Dendritic cell treated with granulocyte-macrophage colony-stimulating factor and Interleukin-4, amounts not matched to agents 40 ng/mL and 50 ng/mL, for 4 days (primary cell): ENCODE data around the gene CLMN.
A peak's percentile ranks its signal among the peaks of the same experiment; 100 is the strongest.

Source experiments
- H3K27ac Mint-ChIP-seq: one replicate; pipeline ENCODE4 v1.8.0; 2022; ENCODE audit warnings: mild to moderate bottlenecking, mixed read lengths
- H3K27me3 Mint-ChIP-seq: one replicate; pipeline ENCODE4 v1.8.0; 2022; ENCODE audit warnings: mild to moderate bottlenecking, mixed read lengths
- H3K36me3 Mint-ChIP-seq: one replicate; pipeline ENCODE4 v1.8.0; 2022; ENCODE audit warnings: low read depth, mixed read lengths
- H3K4me1 Mint-ChIP-seq: one replicate; pipeline ENCODE4 v1.8.0; 2022; ENCODE audit warnings: low read depth, mixed read lengths
- H3K4me3 Mint-ChIP-seq: one replicate; pipeline ENCODE4 v1.8.0; 2022; ENCODE audit warnings: mild to moderate bottlenecking, moderate library complexity, mixed read lengths
- H3K9me3 Mint-ChIP-seq: one replicate; pipeline ENCODE4 v1.8.0; 2022; ENCODE audit warnings: mixed read lengths
- intact Hi-C: fragments of 100-400 bp; cut with micrococcal nuclease; formaldehyde crosslinking; loops from one replicate; pipeline ENCODE4 v1.15.0; 2022

CLMN gene

GRCh38 chr14:95272057-95272456 lies 47.7 kb downstream of the CLMN start:
- Mint-ChIP-seq H3K36me3 (no peaks in the 10 kb centered on the region), H3K4me1 (peaks cover 10% of the 10 kb centered on the region), H3K4me3 (no peak overlapping the region), H3K27ac (no peak overlapping the region), H3K9me3 (no peaks in the 10 kb centered on the region), H3K27me3 (no peaks in the 10 kb centered on the region)
- intact Hi-C loops = no loop called here

GRCh38 chr14:95270203-95270602 lies 49.5 kb downstream of the CLMN start:
- H3K27ac Mint-ChIP-seq = no peak overlapping the region
- H3K4me3 Mint-ChIP-seq = no peak overlapping the region
- H3K9me3 Mint-ChIP-seq = no peaks in the 10 kb centered on the region
- no peaks in the 10 kb centered on the region for H3K36me3 Mint-ChIP-seq
- H3K4me1 Mint-ChIP-seq = peaks cover 25% of the 10 kb centered on the region
- intact Hi-C loops = no loop called here
- H3K27me3 Mint-ChIP-seq = no peaks in the 10 kb centered on the region

- no peaks in the 10 kb centered on the region for H3K9me3 Mint-ChIP-seq
- no peaks in the 10 kb centered on the region for H3K27me3 Mint-ChIP-seq
- H3K4me3 Mint-ChIP-seq = no peak overlapping the region
- H3K4me1 Mint-ChIP-seq = peaks cover 30% of the 10 kb centered on the region
- no peaks in the 10 kb centered on the region for H3K36me3 Mint-ChIP-seq
- no peak overlapping the region for H3K27ac Mint-ChIP-seq
- intact Hi-C loops = no loop called here
Observed at GRCh38 chr14:95269493-95269892, 50.2 kb downstream of the CLMN start.

GRCh38 chr14:95268350-95268749 lies 51.4 kb downstream of the CLMN start:
- peaks cover 30% of the 10 kb centered on the region for H3K4me1 Mint-ChIP-seq
- no peak overlapping the region for H3K4me3 Mint-ChIP-seq
- no peaks in the 10 kb centered on the region for H3K27me3 Mint-ChIP-seq
- H3K27ac Mint-ChIP-seq = no peak overlapping the region
- H3K36me3 Mint-ChIP-seq = no peaks in the 10 kb centered on the region
- intact Hi-C loops = no loop called here
- no peaks in the 10 kb centered on the region for H3K9me3 Mint-ChIP-seq

GRCh38 chr14:95267306-95267705 lies 52.4 kb downstream of the CLMN start:
- Mint-ChIP-seq H3K4me3 (no peak overlapping the region), H3K9me3 (no peaks in the 10 kb centered on the region), H3K4me1 (peaks cover 35% of the 10 kb centered on the region), H3K27me3 (no peaks in the 10 kb centered on the region), H3K27ac (no peak overlapping the region), H3K36me3 (no peaks in the 10 kb centered on the region)
- intact Hi-C loops = no loop called here

GRCh38 chr14:95265106-95266094 lies 54.3 kb downstream of the CLMN start:
- intact Hi-C loops = no loop called here
- Mint-ChIP-seq H3K27ac (peak overlapping the region; percentile 68), H3K9me3 (no peaks in the 10 kb centered on the region), H3K27me3 (no peaks in the 10 kb centered on the region), H3K4me3 (no peak overlapping the region), H3K36me3 (no peaks in the 10 kb centered on the region), H3K4me1 (peaks cover 35% of the 10 kb centered on the region)

- Mint-ChIP-seq H3K4me3 (no peak overlapping the region), H3K27me3 (no peaks in the 10 kb centered on the region)
- intact Hi-C loops = no loop called here
Observed at GRCh38 chr14:95264271-95264973, 55.3 kb downstream of the CLMN start.

GRCh38 chr14:95263527-95264231 lies 56.0 kb downstream of the CLMN start:
- Mint-ChIP-seq H3K27me3 (no peaks in the 10 kb centered on the region), H3K4me3 (no peak overlapping the region), H3K36me3 (no peaks in the 10 kb centered on the region), H3K27ac (no peak overlapping the region), H3K4me1 (peaks cover 35% of the 10 kb centered on the region), H3K9me3 (no peaks in the 10 kb centered on the region)
- intact Hi-C loops = no loop called here

More at GRCh38 chr14:95264271-95264973, 55.3 kb downstream of the CLMN start:
- peaks cover 35% of the 10 kb centered on the region for H3K4me1 Mint-ChIP-seq
- H3K27ac Mint-ChIP-seq = no peak overlapping the region
- no peaks in the 10 kb centered on the region for H3K9me3 Mint-ChIP-seq
- H3K36me3 Mint-ChIP-seq = no peaks in the 10 kb centered on the region

GRCh38 chr14:95262511-95262891 lies 57.2 kb downstream of the CLMN start:
- intact Hi-C loops = no loop called here
- peaks cover 29% of the 10 kb centered on the region for H3K4me1 Mint-ChIP-seq
- H3K4me3 Mint-ChIP-seq = no peak overlapping the region
- no peak overlapping the region for H3K27ac Mint-ChIP-seq
- no peaks in the 10 kb centered on the region for H3K9me3 Mint-ChIP-seq
- no peaks in the 10 kb centered on the region for H3K36me3 Mint-ChIP-seq
- H3K27me3 Mint-ChIP-seq = no peaks in the 10 kb centered on the region

- intact Hi-C loops = no loop called here
- Mint-ChIP-seq H3K9me3 (no peaks in the 10 kb centered on the region), H3K27ac (no peak overlapping the region), H3K27me3 (no peaks in the 10 kb centered on the region), H3K4me1 (peaks cover 23% of the 10 kb centered on the region), H3K36me3 (no peaks in the 10 kb centered on the region), H3K4me3 (no peak overlapping the region)
Observed at GRCh38 chr14:95261616-95262510, 57.8 kb downstream of the CLMN start.

GRCh38 chr14:95260537-95261361 lies 59.0 kb downstream of the CLMN start:
- no peaks in the 10 kb centered on the region for H3K9me3 Mint-ChIP-seq
- no peaks in the 10 kb centered on the region for H3K27me3 Mint-ChIP-seq
- no peak overlapping the region for H3K4me3 Mint-ChIP-seq
- intact Hi-C loops = no loop called here
- peaks cover 26% of the 10 kb centered on the region for H3K4me1 Mint-ChIP-seq
- H3K27ac Mint-ChIP-seq = no peak overlapping the region
- no peaks in the 10 kb centered on the region for H3K36me3 Mint-ChIP-seq

GRCh38 chr14:95258754-95259593 lies 60.7 kb downstream of the CLMN start:
- H3K36me3 Mint-ChIP-seq = no peaks in the 10 kb centered on the region
- H3K9me3 Mint-ChIP-seq = no peaks in the 10 kb centered on the region
- intact Hi-C loops = loop anchor here (5.0 kb wide), 1 partner anchor 58 kb away; the partner anchor contains the start of gene CLMN
- no peak overlapping the region for H3K4me3 Mint-ChIP-seq
- H3K4me1 Mint-ChIP-seq = peaks cover 20% of the 10 kb centered on the region
- no peak overlapping the region for H3K27ac Mint-ChIP-seq
- H3K27me3 Mint-ChIP-seq = no peaks in the 10 kb centered on the region
